ENCODE data around the gene CDH8.

- TF ChIP-seq, protein P1, sequence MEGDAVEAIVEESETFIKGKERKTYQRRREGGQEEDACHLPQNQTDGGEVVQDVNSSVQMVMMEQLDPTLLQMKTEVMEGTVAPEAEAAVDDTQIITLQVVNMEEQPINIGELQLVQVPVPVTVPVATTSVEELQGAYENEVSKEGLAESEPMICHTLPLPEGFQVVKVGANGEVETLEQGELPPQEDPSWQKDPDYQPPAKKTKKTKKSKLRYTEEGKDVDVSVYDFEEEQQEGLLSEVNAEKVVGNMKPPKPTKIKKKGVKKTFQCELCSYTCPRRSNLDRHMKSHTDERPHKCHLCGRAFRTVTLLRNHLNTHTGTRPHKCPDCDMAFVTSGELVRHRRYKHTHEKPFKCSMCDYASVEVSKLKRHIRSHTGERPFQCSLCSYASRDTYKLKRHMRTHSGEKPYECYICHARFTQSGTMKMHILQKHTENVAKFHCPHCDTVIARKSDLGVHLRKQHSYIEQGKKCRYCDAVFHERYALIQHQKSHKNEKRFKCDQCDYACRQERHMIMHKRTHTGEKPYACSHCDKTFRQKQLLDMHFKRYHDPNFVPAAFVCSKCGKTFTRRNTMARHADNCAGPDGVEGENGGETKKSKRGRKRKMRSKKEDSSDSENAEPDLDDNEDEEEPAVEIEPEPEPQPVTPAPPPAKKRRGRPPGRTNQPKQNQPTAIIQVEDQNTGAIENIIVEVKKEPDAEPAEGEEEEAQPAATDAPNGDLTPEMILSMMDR (IDR thresholded peaks at IDR 0.05; ENCODE audit: poor library complexity), result no peak
- TF ChIP-seq EZH2phosphoT487 (IDR thresholded peaks at IDR 0.05; ENCODE audit: low read depth, severe bottlenecking, unreplicated experiment), result no peak
- TF ChIP-seq EZH2 (IDR thresholded peaks at IDR 0.05; ENCODE audit: borderline replicate concordance), result no peak
These were observed 23.3 kb upstream of the CDH8 start for GRCh38 chr16:62059527-62059926.

Measured in hepatocyte (in vitro differentiated cells).